ENCODE measurements around the gene ANKRD24. TPM values are rescaled to one million over a fixed set of nuclear protein-coding genes. Genes with fewer than 3 reads are reported as not detected.
"Not testable (repeated sequence)": the region's sequence is repeated elsewhere in the genome, so short reads cannot be mapped to it uniquely, and the experiment has no call there.

Gene ANKRD24
- total RNA-seq, 4 donors from 2014 or later, result 0.54 to 1.2 (median 0.77) TPM

DNA sequence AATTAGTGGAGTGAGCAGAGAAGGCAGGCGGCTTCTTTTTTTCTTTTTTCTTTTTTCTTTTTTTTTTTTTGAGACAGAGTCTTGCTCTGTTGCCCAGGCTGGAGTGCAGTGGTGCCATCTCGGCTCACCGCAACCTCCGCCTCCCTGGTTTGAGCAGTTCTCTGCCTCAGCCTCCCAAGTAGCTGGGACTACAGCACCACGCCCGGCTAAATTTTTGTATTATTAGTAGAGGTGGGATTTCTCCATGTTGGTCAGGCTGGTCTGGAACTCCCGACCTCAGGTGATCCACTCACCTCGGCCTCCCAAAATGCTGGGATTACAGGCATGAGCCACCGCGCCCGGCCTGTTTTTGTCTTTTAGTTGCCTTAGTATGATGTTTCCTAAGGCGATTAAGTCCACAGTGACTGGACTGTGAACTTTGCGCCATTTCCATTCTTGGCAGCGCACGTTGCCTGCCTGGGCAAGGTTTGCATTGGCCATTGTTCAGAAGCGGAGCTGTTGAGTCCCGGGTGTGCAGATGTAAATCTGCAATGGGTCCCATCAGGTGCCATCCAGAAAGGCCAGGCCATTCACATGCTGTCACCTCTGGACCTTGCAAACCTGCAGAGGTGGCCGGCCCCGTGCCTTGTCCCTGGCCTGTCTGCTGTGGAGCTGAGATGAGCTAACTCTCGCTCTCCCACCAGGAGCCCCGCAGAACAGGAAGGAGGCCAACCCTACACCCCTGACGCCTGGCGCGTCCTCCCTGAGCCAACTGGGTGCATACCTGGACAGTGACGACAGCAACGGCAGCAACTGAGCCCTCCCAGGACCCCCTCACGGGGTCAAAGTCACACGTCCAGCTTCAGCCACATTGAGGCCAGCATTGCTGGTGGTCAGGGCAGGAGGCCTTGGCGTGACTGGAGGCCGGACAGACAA, 85.7 kb downstream of the ANKRD24 start:
- peaks cover 24 to 35% of the 10 kb centered on the region in 2 donors for H3K36me3 ChIP-seq
- DNase-seq, result no peak
- H3K4me1 ChIP-seq, result no peaks in the 10 kb centered on the region
- no peak overlapping the region for H3K4me3 ChIP-seq (replicated peaks in 1 of 3)
- intact Hi-C loops (cut with DNase I), result loop anchor here (10.0 kb wide), 1 partner anchor 257 kb away; no protein-coding TSS in a partner anchor
- no peaks in the 10 kb centered on the region for H3K27me3 ChIP-seq
- no peak overlapping the region for H3K27ac ChIP-seq
- 86 to 94% methylated on average over 17 to 25 of the region's 30 CpGs for WGBS, 2 donors
- TF ChIP-seq POLR2A (IDR thresholded peaks at IDR 0.05), result no peak
- TF ChIP-seq, protein P1, sequence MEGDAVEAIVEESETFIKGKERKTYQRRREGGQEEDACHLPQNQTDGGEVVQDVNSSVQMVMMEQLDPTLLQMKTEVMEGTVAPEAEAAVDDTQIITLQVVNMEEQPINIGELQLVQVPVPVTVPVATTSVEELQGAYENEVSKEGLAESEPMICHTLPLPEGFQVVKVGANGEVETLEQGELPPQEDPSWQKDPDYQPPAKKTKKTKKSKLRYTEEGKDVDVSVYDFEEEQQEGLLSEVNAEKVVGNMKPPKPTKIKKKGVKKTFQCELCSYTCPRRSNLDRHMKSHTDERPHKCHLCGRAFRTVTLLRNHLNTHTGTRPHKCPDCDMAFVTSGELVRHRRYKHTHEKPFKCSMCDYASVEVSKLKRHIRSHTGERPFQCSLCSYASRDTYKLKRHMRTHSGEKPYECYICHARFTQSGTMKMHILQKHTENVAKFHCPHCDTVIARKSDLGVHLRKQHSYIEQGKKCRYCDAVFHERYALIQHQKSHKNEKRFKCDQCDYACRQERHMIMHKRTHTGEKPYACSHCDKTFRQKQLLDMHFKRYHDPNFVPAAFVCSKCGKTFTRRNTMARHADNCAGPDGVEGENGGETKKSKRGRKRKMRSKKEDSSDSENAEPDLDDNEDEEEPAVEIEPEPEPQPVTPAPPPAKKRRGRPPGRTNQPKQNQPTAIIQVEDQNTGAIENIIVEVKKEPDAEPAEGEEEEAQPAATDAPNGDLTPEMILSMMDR (IDR thresholded peaks at IDR 0.05), result no peak
- H3K9me3 ChIP-seq, result no peaks in the 10 kb centered on the region

DNA sequence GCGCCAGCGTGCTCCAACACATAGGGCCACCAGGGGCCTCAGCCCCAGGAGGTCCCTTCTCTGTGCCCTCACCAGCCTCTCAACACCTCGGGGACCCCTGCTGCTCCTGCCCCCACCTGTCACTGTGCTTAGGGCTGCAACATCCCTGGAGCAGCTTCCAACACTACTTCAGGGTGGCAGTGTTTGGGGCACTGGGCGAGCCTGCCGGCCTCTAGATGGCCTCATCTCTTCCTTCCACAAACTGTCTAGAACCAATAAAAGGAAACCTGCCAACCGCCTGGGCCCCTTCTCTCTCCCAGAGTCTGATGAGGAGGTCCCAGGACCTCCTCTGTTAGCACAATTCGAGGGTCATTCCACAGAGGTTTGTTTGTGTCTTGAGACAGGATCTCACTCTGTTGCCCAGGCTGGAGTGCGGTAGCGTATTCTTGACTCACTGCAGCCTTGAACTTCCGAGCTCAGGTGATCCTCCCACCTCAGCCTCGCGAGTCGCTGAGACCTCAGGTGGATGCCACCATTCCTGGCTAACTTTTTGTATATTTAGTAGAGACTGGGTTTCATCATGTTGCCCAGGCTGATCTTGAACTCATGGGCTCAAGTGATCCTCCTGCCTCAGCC, 86.4 kb downstream of the ANKRD24 start:
- TF ChIP-seq POLR2A (IDR thresholded peaks at IDR 0.05), result no peak
- TF ChIP-seq, protein P1 (IDR thresholded peaks at IDR 0.05), result no peak
- Histone ChIP-seq H3K36me3 (peaks cover 20 to 33% of the 10 kb centered on the region in 2 donors), H3K4me1 (no peaks in the 10 kb centered on the region), H3K9me3 (no peaks in the 10 kb centered on the region), H3K27me3 (no peaks in the 10 kb centered on the region), H3K4me3 (replicated peaks in 1 of 3) (no peak overlapping the region), H3K27ac (no peak overlapping the region)
- intact Hi-C loops (cut with DNase I), result loop anchor here (10.0 kb wide), 1 partner anchor 256 kb away; no protein-coding TSS in a partner anchor
- WGBS, 2 donors, result 86 to 93% methylated on average over 7 to 10 of the region's 13 CpGs
- no peak for DNase-seq

DNA sequence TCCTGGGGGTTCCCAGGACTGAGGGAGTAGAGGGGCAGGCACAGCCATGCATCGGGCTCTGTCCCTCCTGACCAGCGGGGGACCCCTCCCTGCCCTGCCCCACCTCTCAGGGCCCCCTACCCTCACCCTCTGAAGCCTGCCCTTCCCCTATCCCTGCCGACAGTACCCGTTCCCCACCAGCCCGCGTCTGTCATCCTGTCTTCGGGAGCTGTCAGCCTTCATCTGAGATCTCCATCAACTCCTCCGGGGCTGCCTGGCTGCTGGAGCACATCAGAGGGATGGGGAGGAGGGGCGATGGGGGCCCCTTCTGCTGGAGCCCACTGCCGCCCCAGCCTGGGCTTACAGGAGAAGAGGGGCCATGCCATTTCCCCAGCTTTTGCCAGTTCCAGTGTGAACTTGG, 90.4 kb downstream of the ANKRD24 start:
- Histone ChIP-seq H3K27ac (no peak overlapping the region), H3K4me3 (replicated peaks in 1 of 3) (no peak overlapping the region), H3K9me3 (no peaks in the 10 kb centered on the region), H3K36me3 (peaks cover 13 to 14% of the 10 kb centered on the region in 2 donors), H3K27me3 (no peaks in the 10 kb centered on the region), H3K4me1 (no peaks in the 10 kb centered on the region)
- DNase-seq, result no peak
- TF ChIP-seq, protein P1 (IDR thresholded peaks at IDR 0.05), result no peak
- WGBS, 2 donors, result 51 to 59% methylated on average over 10 of the region's 10 CpGs
- intact Hi-C loops (cut with DNase I), result no loop called here

DNA sequence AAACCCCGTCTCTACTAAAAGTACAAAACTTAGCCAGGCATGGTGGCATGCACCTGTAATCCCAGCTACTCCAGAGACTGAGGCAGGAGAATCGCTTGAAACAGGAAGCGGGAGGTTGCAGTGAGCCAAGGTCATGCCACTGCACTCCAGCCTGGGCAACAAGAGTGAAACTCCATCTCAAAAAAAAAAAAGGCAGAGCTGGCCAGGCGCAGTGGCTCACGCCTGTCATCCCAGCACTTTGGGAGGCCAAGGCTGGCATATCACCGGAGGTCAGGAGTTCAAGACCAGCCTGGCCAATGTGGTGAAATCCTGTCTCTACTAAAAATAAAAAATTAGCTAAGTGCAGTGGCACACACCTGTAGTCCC, 91.8 kb downstream of the ANKRD24 start:
- DNase-seq; H3K27me3 ChIP-seq; H3K4me3 ChIP-seq (replicated peaks in 1 of 3); H3K36me3 ChIP-seq; H3K4me1 ChIP-seq; H3K27ac ChIP-seq; intact Hi-C loops (cut with DNase I); H3K9me3 ChIP-seq: not testable (repeated sequence)
- WGBS, 2 donors, result 84 to 89% methylated on average over 6 of the region's 6 CpGs

Other genes with a start within 250 kb of the ANKRD24 start
- gene NMRK2, start 249.6 kb upstream of the ANKRD24 start, total RNA-seq, result not detected
- 10 to 100 TPM; 29.6 to 61.7 (median 40.3) TPM for gene DAPK3, start 211.6 kb upstream of the ANKRD24 start, total RNA-seq
- 1,000 to 10,000 TPM; 1,432 to 2,189 (median 1,729) TPM for gene EEF2, start 197.2 kb upstream of the ANKRD24 start, total RNA-seq
- gene PIAS4, start 175.0 kb upstream of the ANKRD24 start, total RNA-seq, result 10 to 100 TPM; 14.7 to 32.3 (median 16.0) TPM
- 10 to 100 TPM; 45.3 to 85.3 (median 54.9) TPM for gene ZBTB7A, start 115.8 kb upstream of the ANKRD24 start, total RNA-seq
- 10 to 100 TPM; 59.4 to 95.3 (median 81.8) TPM for gene MAP2K2, start 58.6 kb upstream of the ANKRD24 start, total RNA-seq
- not detected for gene CREB3L3, start 29.1 kb upstream of the ANKRD24 start, total RNA-seq
- 10 to 100 TPM; 11.9 to 39.3 (median 20.0) TPM for gene SIRT6, start 126 bp upstream of the ANKRD24 start, total RNA-seq
- 1 to 10 TPM in 3 of 4 donors, under 1 TPM in 1; 0.49 to 4.5 (median 2.0) TPM for gene EBI3, start 46.8 kb downstream of the ANKRD24 start, total RNA-seq
- 10 to 100 TPM; 25.9 to 34.1 (median 31.3) TPM for gene YJU2, start 64.4 kb downstream of the ANKRD24 start, total RNA-seq
- gene SHD, start 96.6 kb downstream of the ANKRD24 start, total RNA-seq, result not detected
- gene TMIGD2, start 119.7 kb downstream of the ANKRD24 start, total RNA-seq, result not detected
- not detected for gene FSD1, start 121.9 kb downstream of the ANKRD24 start, total RNA-seq
- gene STAP2, start 156.1 kb downstream of the ANKRD24 start, total RNA-seq, result 10 to 100 TPM; 12.1 to 50.6 (median 29.7) TPM
- gene MPND, start 160.9 kb downstream of the ANKRD24 start, total RNA-seq, result 10 to 100 TPM in 2 of 4 donors, 1 to 10 TPM in 2; 5.6 to 10.5 (median 9.3) TPM
- 10 to 100 TPM; 33.1 to 42.4 (median 36.7) TPM for gene SH3GL1, start 217.9 kb downstream of the ANKRD24 start, total RNA-seq
- gene CHAF1A, start 220.0 kb downstream of the ANKRD24 start, total RNA-seq, result 1 to 10 TPM; 4.1 to 5.1 (median 4.4) TPM

Measured in thyroid gland (tissue), 4 donors.